NCI-H1694 (cell line): ENCODE data around the gene RNASE8.

Source experiments
- DNase-seq: peaks from one replicate; lab custom pipeline; 2025; lab: John Stamatoyannopoulos, UW

The RNASE8 gene

GRCh38 chr14:21092273-21093011 lies 34.8 kb downstream of the RNASE8 start:
- DNase-seq: peak; percentile 35

GRCh38 chr14:21093018-21093417 lies 35.4 kb downstream of the RNASE8 start:
- no peak for DNase-seq

- DNase-seq: peak; percentile 84
Observed at GRCh38 chr14:21093769-21094681, 36.4 kb downstream of the RNASE8 start.

- DNase-seq: peak; percentile 78
Observed at GRCh38 chr14:21095430-21096205, 38.0 kb downstream of the RNASE8 start.

- DNase-seq: no peak
Observed at GRCh38 chr14:21096438-21096837, 38.8 kb downstream of the RNASE8 start.

GRCh38 chr14:21096978-21097635 lies 39.5 kb downstream of the RNASE8 start:
- no peak for DNase-seq

- DNase-seq: no peak
Observed at GRCh38 chr14:21097636-21098075, 40.0 kb downstream of the RNASE8 start.

GRCh38 chr14:21098076-21098891 lies 40.7 kb downstream of the RNASE8 start, which contains the start of gene ZNF219:
Gene ZNF219 (minus strand): TSS chr14:21098655. CDS start chr14:21093591, 5,064 bp downstream.
- peak; percentile 24 for DNase-seq

- DNase-seq: no peak
Observed at GRCh38 chr14:21098892-21099595, 41.4 kb downstream of the RNASE8 start.

- no peak for DNase-seq
Observed at GRCh38 chr14:21099596-21099985, 42.0 kb downstream of the RNASE8 start.

- DNase-seq: no peak
Observed at GRCh38 chr14:21100931-21101330, 43.3 kb downstream of the RNASE8 start, which contains the start of gene TMEM253. Gene TMEM253 (plus strand): TSS chr14:21101066. CDS start chr14:21101344, 278 bp downstream.

- no peak for DNase-seq
Observed at GRCh38 chr14:21101802-21102413, 44.3 kb downstream of the RNASE8 start.

GRCh38 chr14:21102521-21103410 lies 45.1 kb downstream of the RNASE8 start:
- DNase-seq: no peak

GRCh38 chr14:21103411-21103709 lies 45.7 kb downstream of the RNASE8 start:
- no peak for DNase-seq

GRCh38 chr14:21103710-21104447 lies 46.3 kb downstream of the RNASE8 start:
- DNase-seq: peak; percentile 91

GRCh38 chr14:21104448-21105060 lies 46.9 kb downstream of the RNASE8 start:
- peak; percentile 82 for DNase-seq

- DNase-seq: no peak
Observed at GRCh38 chr14:21105095-21105494, 47.5 kb downstream of the RNASE8 start.

- DNase-seq: no peak
Observed at GRCh38 chr14:21106176-21106497, 48.5 kb downstream of the RNASE8 start.
